ENCODE measurements around the gene UGT1A4. TPM values are rescaled to one million over a fixed set of nuclear protein-coding genes. Genes with fewer than 3 reads are reported as not detected.
A peak's percentile ranks its signal among the peaks of the same experiment; 100 is the strongest.

Gene UGT1A4
- total RNA-seq, 1 experiment from 2014 or later, result not detected

DNA sequence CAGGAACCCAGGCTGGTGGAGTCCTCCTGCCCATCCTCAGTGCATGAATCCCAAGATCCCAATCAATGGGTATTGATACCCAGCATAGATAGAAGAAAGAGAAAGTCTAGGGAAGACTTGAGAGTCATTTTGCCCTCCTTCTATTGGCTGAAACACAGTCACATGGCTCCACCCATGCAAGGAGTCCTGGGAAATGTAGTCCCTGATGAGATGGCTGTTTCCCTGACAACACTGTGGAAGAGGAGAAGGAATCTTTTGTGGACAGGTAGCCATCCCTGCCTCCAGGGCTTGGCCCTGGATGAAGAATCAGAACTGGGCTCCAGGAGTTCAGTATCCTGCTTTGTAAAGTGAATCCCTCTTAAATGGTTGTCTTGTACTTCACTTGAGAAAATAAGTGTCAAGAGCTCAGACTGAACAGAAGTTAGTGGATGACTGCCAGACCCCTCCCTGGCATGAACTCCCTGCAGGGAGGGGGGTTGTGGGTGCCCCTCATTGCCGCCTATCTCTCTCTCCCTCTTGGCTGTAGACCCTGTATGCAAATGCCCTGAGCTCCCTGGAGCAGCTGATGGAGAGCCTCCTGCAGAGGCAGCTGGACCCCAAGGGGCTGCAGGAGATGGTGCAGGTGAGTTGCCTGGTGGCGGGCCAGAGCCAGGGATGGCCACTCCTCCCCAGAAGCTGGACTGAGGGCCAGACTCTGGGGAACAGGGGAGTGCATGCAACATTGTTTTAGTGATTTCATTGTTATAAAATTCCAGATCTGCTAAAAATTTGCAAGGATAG lies 95.7 kb downstream of the UGT1A4 start:
- TF ChIP-seq, protein P1, sequence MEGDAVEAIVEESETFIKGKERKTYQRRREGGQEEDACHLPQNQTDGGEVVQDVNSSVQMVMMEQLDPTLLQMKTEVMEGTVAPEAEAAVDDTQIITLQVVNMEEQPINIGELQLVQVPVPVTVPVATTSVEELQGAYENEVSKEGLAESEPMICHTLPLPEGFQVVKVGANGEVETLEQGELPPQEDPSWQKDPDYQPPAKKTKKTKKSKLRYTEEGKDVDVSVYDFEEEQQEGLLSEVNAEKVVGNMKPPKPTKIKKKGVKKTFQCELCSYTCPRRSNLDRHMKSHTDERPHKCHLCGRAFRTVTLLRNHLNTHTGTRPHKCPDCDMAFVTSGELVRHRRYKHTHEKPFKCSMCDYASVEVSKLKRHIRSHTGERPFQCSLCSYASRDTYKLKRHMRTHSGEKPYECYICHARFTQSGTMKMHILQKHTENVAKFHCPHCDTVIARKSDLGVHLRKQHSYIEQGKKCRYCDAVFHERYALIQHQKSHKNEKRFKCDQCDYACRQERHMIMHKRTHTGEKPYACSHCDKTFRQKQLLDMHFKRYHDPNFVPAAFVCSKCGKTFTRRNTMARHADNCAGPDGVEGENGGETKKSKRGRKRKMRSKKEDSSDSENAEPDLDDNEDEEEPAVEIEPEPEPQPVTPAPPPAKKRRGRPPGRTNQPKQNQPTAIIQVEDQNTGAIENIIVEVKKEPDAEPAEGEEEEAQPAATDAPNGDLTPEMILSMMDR (IDR thresholded peaks at IDR 0.05; ENCODE audit: unreplicated experiment), result no peak
- intact Hi-C loops (cut with micrococcal nuclease), result no loop called here
- H3K27me3 Mint-ChIP-seq (ENCODE audit: insufficient read depth, unreplicated experiment), result peaks cover 12% of the 10 kb centered on the region
- no peaks in the 10 kb centered on the region for H3K36me3 Mint-ChIP-seq (ENCODE audit: insufficient read depth, unreplicated experiment)
- no peak overlapping the region for H3K27ac Mint-ChIP-seq (ENCODE audit: low read depth, unreplicated experiment)
- BruUV-seq (replicated peaks), result no TSS peak
- no peaks in the 10 kb centered on the region for H3K9me3 Mint-ChIP-seq (ENCODE audit: unreplicated experiment)
- no peak overlapping the region for H3K4me3 Mint-ChIP-seq (ENCODE audit: unreplicated experiment)
- ChIA-PET CTCF (interaction anchor here (0.7 kb wide), 1 partner anchor 103 kb away, joined by 3 read pairs; no protein-coding TSS in a partner anchor), POLR2A (no interaction called here)
- DNase-seq (ENCODE audit: unreplicated experiment), result peak; percentile 16
- H3K4me1 Mint-ChIP-seq (ENCODE audit: insufficient read depth, unreplicated experiment), result no peaks in the 10 kb centered on the region

DNA sequence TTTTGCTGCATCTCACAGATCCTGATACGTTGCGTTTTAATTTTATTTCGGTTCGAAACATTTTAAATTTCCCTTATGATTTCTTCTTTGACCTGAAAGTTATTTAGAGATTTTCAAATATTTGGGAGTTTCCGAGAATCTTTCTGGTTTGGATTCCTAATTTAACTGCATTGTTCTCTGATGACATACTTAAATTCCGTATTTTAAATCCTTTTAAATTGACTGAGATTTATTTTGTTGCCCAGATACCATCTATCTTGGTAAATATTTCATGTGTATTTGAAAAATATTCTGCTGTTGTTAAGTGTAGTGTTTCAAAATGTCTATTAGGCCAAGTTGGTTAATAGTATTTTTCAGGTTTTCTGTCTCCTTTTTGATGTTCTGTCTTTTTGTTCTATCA lies 97.3 kb downstream of the UGT1A4 start:
- Mint-ChIP-seq H3K36me3 (ENCODE audit: insufficient read depth, unreplicated experiment) (no peaks in the 10 kb centered on the region), H3K4me3 (ENCODE audit: unreplicated experiment) (no peak overlapping the region), H3K4me1 (ENCODE audit: insufficient read depth, unreplicated experiment) (no peaks in the 10 kb centered on the region), H3K27ac (ENCODE audit: low read depth, unreplicated experiment) (no peak overlapping the region), H3K9me3 (ENCODE audit: unreplicated experiment) (no peaks in the 10 kb centered on the region), H3K27me3 (ENCODE audit: insufficient read depth, unreplicated experiment) (no peaks in the 10 kb centered on the region)
- BruUV-seq (replicated peaks), result no TSS peak
- DNase-seq (ENCODE audit: unreplicated experiment), result no peak
- intact Hi-C loops (cut with micrococcal nuclease), result no loop called here
- ChIA-PET CTCF (no interaction called here), POLR2A (no interaction called here)
- TF ChIP-seq, protein P1 (IDR thresholded peaks at IDR 0.05; ENCODE audit: unreplicated experiment), result no peak

DNA sequence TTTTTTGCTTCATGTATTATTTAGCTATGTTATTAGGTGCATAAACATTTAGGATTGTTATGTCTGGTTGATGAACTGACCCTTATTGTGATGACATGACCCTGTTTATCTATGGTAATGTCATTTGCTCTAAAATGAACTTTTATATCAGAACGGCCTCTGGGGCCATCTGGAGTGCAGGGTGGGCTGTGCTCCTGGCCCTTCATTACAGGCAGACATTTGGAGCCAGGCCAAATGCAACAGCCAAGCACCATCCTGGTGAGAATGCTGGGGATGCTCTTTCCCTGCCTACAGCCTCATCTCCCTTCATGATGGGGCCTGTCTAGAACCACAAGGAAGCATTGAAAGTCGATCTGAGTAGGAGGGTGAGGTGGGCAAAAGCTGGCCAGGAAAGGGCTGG lies 97.8 kb downstream of the UGT1A4 start:
- intact Hi-C loops (cut with micrococcal nuclease), result no loop called here
- TF ChIP-seq, protein P1 (IDR thresholded peaks at IDR 0.05; ENCODE audit: unreplicated experiment), result no peak
- CTCF ChIA-PET, result no interaction called here
- POLR2A ChIA-PET, result no interaction called here
- Mint-ChIP-seq H3K27ac (ENCODE audit: low read depth, unreplicated experiment) (no peak overlapping the region), H3K4me1 (ENCODE audit: insufficient read depth, unreplicated experiment) (no peaks in the 10 kb centered on the region), H3K27me3 (ENCODE audit: insufficient read depth, unreplicated experiment) (no peaks in the 10 kb centered on the region), H3K9me3 (ENCODE audit: unreplicated experiment) (no peaks in the 10 kb centered on the region), H3K4me3 (ENCODE audit: unreplicated experiment) (no peak overlapping the region), H3K36me3 (ENCODE audit: insufficient read depth, unreplicated experiment) (no peaks in the 10 kb centered on the region)
- no peak for DNase-seq (ENCODE audit: unreplicated experiment)
- BruUV-seq (replicated peaks), result no TSS peak

DNA sequence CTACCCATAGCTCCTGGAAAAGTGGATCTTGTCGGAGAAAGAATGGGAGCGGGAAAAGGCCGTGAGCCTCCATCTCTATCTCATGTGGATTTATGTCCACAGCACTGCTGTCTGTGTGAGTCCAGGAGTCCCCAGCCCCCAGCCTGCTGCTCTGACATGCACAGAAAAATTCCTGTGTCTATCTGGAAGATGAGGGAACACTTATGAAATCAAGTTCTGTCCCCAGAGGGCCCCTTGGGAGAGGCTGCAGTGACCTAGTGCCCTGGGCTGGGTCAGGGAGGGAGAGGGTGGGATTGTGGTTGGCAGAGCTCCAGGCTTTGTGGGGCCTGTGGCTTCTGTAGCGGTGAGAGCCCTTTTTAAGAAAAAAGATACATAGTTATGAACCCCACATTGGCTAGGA lies 98.2 kb downstream of the UGT1A4 start:
- TF ChIP-seq, protein P1 (IDR thresholded peaks at IDR 0.05; ENCODE audit: unreplicated experiment), result no peak
- Mint-ChIP-seq H3K4me3 (ENCODE audit: unreplicated experiment) (no peak overlapping the region), H3K36me3 (ENCODE audit: insufficient read depth, unreplicated experiment) (no peaks in the 10 kb centered on the region), H3K27me3 (ENCODE audit: insufficient read depth, unreplicated experiment) (no peaks in the 10 kb centered on the region), H3K4me1 (ENCODE audit: insufficient read depth, unreplicated experiment) (no peaks in the 10 kb centered on the region), H3K27ac (ENCODE audit: low read depth, unreplicated experiment) (no peak overlapping the region), H3K9me3 (ENCODE audit: unreplicated experiment) (no peaks in the 10 kb centered on the region)
- CTCF ChIA-PET, result no interaction called here
- intact Hi-C loops (cut with micrococcal nuclease), result no loop called here
- DNase-seq (ENCODE audit: unreplicated experiment), result no peak
- POLR2A ChIA-PET, result interaction anchor here (1.1 kb wide), 1 partner anchor 56 kb away, joined by 3 read pairs; no protein-coding TSS in a partner anchor
- no TSS peak for BruUV-seq (replicated peaks)

Data from MCF 10A (cell line).